OCI-LY1 (cell line): Measurements from ENCODE around the gene DNAH14.
"Not testable (repeated sequence)": the region's sequence is repeated elsewhere in the genome, so short reads cannot be mapped to it uniquely, and the experiment has no call there.

Experiments
- H2AFZ ChIP-seq: fragments of 200-600 bp; sonication (generic), shearing (Covaris generic); 2 replicates; pipeline ENCODE4 v1.6.0; 2014; ENCODE audit warnings: antibody characterized with exemption, mild to moderate bottlenecking, low read length
- H3F3A ChIP-seq: fragments of 200-600 bp; sonication (generic), shearing (Covaris generic); 2 replicates; pipeline ENCODE4 v1.6.0; 2014; ENCODE audit warnings: mild to moderate bottlenecking, antibody characterized with exemption, low read length, moderate library complexity; ENCODE audit not compliant: insufficient read depth
- H3K27ac ChIP-seq: fragments of 200-600 bp; sonication (generic); 2 replicates; pipeline ENCODE4 v1.5.1; 2014; ENCODE audit warnings: low read length, mixed run types, mild to moderate bottlenecking, low read depth; ENCODE audit not compliant: poor library complexity, severe bottlenecking
- H3K27me3 ChIP-seq: fragments of 200-600 bp; sonication (generic); 2 replicates; pipeline ENCODE4 v1.6.0; 2014; ENCODE audit warnings: antibody characterized with exemption, mild to moderate bottlenecking, low read length, moderate library complexity; ENCODE audit not compliant: insufficient read depth
- H3K36me3 ChIP-seq: fragments of 200-600 bp; sonication (generic); 2 replicates; pipeline ENCODE4 v1.6.1; 2014; ENCODE audit warnings: mild to moderate bottlenecking, antibody characterized with exemption, low read length, moderate library complexity, mixed read lengths; ENCODE audit not compliant: insufficient read depth
- H3K4me1 ChIP-seq: fragments of 200-600 bp; sonication (generic); 2 replicates; pipeline ENCODE4 v1.5.1; 2014; ENCODE audit warnings: mild to moderate bottlenecking, low read length, moderate library complexity; ENCODE audit not compliant: insufficient read depth, severe bottlenecking
- H3K4me2 ChIP-seq: fragments of 200-600 bp; sonication (generic), shearing (Covaris generic); 2 replicates; pipeline ENCODE4 v1.6.1; 2014; ENCODE audit warnings: low read length
- H3K4me3 ChIP-seq: fragments of 200-600 bp; sonication (generic); 2 replicates; pipeline ENCODE4 v1.5.1; 2014; ENCODE audit warnings: low read length, low read depth, mild to moderate bottlenecking, mixed read lengths; ENCODE audit not compliant: poor library complexity, severe bottlenecking
- H3K79me2 ChIP-seq: fragments of 200-600 bp; shearing (Covaris generic); 2 replicates; pipeline ENCODE4 v1.6.1; 2016; ENCODE audit warnings: mixed run types, low read length, mixed read lengths; ENCODE audit not compliant: insufficient read depth
- H3K9ac ChIP-seq: fragments of 200-600 bp; sonication (generic), shearing (Covaris generic); 2 replicates; pipeline ENCODE4 v1.6.1; 2014; ENCODE audit warnings: mild to moderate bottlenecking, low read length, mixed read lengths
- H3K9me2 ChIP-seq: fragments of 200-600 bp; sonication (generic), shearing (Covaris generic); 2 replicates; pipeline ENCODE4 v1.6.1; 2014; ENCODE audit warnings: low read depth, mild to moderate bottlenecking, low read length, mixed read lengths
- H3K9me3 ChIP-seq: fragments of 200-600 bp; shearing (Covaris generic); 2 replicates; pipeline ENCODE4 v1.6.1; 2014; ENCODE audit warnings: low read length, mixed read lengths
- H4K20me1 ChIP-seq: fragments of 200-600 bp; sonication (generic), shearing (Covaris generic); 2 replicates; pipeline ENCODE4 v1.6.0; 2016; ENCODE audit warnings: mild to moderate bottlenecking, low read length; ENCODE audit not compliant: insufficient read depth
- EZH2 ChIP-seq: fragments of 200-600 bp; sonication (generic), shearing (Covaris generic); IDR thresholded peaks from 2 replicates; pipeline ENCODE4 v1.8.0; 2017; ENCODE audit warnings: borderline replicate concordance, mixed run types, mild to moderate bottlenecking, antibody characterized with exemption, low read length, moderate library complexity, mixed read lengths
- TF ChIP-seq, protein P1 (sequence below): fragments of 200-600 bp; sonication (generic), shearing (Covaris generic); IDR thresholded peaks from 2 replicates; pipeline ENCODE4 v1.5.1; 2017; ENCODE audit warnings: mild to moderate bottlenecking, antibody characterized with exemption, low read length, moderate library complexity, mixed read lengths

DNAH14 gene

DNA sequence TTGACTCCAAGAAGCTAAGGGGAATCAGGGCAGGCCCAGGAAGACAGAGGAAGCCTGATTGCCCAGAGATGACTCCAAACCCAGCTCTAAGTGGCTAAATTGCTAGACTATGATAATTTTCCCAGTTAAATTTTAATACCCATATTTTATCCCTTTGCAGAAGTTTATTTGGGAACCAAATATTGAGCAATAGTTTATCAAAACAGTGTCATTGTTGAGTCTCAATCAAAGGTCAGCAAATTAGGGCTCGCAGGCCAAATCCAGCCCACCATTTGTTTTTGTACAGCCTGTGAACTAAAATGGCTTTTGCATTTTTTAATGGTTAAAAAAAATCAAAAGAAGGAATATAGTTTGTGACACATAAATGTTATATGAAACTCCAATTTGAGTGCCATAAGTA, 451.2 kb downstream of the DNAH14 start:
- no peak overlapping the region for H3K9ac ChIP-seq
- no peak overlapping the region for H3K4me2 ChIP-seq
- H3K9me3 ChIP-seq, result no peaks in the 10 kb centered on the region
- H3K79me2 ChIP-seq, result no peaks in the 10 kb centered on the region
- H3K4me1 ChIP-seq, result no peaks in the 10 kb centered on the region
- H3K36me3 ChIP-seq, result no peaks in the 10 kb centered on the region
- no peaks in the 10 kb centered on the region for H3K9me2 ChIP-seq
- no peaks in the 10 kb centered on the region for H3K27me3 ChIP-seq
- no peak overlapping the region for H3K4me3 ChIP-seq
- no peaks in the 10 kb centered on the region for H4K20me1 ChIP-seq
- TF ChIP-seq, protein P1, sequence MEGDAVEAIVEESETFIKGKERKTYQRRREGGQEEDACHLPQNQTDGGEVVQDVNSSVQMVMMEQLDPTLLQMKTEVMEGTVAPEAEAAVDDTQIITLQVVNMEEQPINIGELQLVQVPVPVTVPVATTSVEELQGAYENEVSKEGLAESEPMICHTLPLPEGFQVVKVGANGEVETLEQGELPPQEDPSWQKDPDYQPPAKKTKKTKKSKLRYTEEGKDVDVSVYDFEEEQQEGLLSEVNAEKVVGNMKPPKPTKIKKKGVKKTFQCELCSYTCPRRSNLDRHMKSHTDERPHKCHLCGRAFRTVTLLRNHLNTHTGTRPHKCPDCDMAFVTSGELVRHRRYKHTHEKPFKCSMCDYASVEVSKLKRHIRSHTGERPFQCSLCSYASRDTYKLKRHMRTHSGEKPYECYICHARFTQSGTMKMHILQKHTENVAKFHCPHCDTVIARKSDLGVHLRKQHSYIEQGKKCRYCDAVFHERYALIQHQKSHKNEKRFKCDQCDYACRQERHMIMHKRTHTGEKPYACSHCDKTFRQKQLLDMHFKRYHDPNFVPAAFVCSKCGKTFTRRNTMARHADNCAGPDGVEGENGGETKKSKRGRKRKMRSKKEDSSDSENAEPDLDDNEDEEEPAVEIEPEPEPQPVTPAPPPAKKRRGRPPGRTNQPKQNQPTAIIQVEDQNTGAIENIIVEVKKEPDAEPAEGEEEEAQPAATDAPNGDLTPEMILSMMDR, result no peak
- no peak for TF ChIP-seq EZH2
- no peak overlapping the region for H2AFZ ChIP-seq
- H3F3A ChIP-seq, result no peaks in the 10 kb centered on the region
- H3K27ac ChIP-seq, result no peak overlapping the region

DNA sequence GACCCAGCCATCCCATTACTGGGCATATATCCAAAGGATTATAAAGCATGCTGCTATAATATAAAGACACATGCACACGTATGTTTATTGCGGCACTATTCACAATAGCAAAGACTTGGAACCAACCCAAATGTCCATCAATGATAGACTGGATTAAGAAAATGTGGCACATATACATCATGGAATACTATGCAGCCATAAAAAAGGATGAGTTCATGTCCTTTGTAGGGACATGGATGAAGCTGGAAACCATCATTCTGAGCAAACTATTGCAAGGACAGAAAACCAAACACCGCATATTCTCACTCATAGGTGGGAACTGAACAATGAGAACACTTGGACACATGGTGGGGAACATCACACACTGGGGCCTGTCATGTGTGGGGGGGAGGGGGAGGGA, 457.4 kb downstream of the DNAH14 start:
- H3K27ac ChIP-seq, H2AFZ ChIP-seq, H3K9me3 ChIP-seq, H3K27me3 ChIP-seq, H3K9ac ChIP-seq, H4K20me1 ChIP-seq, H3F3A ChIP-seq, H3K4me2 ChIP-seq, H3K9me2 ChIP-seq, H3K4me1 ChIP-seq, H3K79me2 ChIP-seq, H3K36me3 ChIP-seq, H3K4me3 ChIP-seq: not testable (repeated sequence)

DNA sequence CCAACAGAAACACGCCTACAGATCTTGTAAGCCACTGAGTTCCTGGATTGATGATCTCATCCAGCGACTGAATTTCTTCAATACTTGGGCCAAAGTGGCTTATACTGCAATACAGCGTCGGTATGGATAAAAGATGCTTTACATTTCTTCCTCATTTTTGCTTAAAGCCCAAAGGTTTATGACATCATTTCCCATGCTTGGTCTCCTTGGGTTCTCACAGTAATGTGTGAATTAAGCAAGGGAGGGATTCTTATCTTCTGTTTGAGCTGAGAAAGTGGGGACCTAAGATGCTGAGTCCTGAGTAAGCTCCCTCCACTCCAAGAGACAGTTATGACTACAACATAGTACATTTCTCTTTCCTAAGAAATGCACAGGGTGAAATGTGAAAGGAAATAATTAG, 458.9 kb downstream of the DNAH14 start:
- H3K4me1 ChIP-seq, result no peaks in the 10 kb centered on the region
- H4K20me1 ChIP-seq, result no peaks in the 10 kb centered on the region
- H3F3A ChIP-seq, result no peaks in the 10 kb centered on the region
- H3K36me3 ChIP-seq, result no peaks in the 10 kb centered on the region
- no peak overlapping the region for H3K9ac ChIP-seq
- no peak overlapping the region for H3K4me3 ChIP-seq
- no peak overlapping the region for H3K27ac ChIP-seq
- no peaks in the 10 kb centered on the region for H3K9me2 ChIP-seq
- no peaks in the 10 kb centered on the region for H3K27me3 ChIP-seq
- H3K79me2 ChIP-seq, result no peaks in the 10 kb centered on the region
- no peak overlapping the region for H2AFZ ChIP-seq
- TF ChIP-seq, protein P1, result no peak
- TF ChIP-seq EZH2, result no peak
- no peaks in the 10 kb centered on the region for H3K9me3 ChIP-seq
- no peak overlapping the region for H3K4me2 ChIP-seq

DNA sequence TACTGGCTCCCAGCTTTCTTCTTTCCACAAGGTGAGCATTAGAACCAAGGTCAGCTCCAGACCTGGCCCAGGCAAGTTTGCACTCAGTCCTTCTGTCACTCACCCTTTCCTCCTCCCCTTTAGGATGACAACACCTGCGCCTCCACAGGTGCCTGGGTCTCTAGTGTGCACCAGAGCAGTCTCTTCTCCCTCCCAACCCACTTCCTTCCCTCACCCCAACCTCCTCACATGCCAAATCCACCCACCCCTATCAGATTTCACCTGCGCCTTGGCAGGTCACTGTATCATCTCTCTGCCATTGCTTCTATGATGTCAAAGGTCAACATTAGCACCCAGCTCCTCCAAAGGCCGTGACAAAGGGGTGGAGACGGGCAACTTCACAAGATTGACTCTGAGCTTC, 460.4 kb downstream of the DNAH14 start:
- Histone ChIP-seq H3K9me3 (no peaks in the 10 kb centered on the region), H4K20me1 (no peaks in the 10 kb centered on the region), H3K4me1 (no peaks in the 10 kb centered on the region), H3F3A (no peaks in the 10 kb centered on the region), H3K27ac (no peak overlapping the region), H3K79me2 (no peaks in the 10 kb centered on the region), H3K27me3 (no peaks in the 10 kb centered on the region), H3K9ac (no peak overlapping the region), H3K36me3 (no peaks in the 10 kb centered on the region), H3K4me3 (no peak overlapping the region), H2AFZ (no peak overlapping the region), H3K9me2 (no peaks in the 10 kb centered on the region), H3K4me2 (no peak overlapping the region)
- TF ChIP-seq, protein P1, result no peak
- no peak for TF ChIP-seq EZH2
